Measurements from ENCODE around the gene PURA.

PURA gene

DNA sequence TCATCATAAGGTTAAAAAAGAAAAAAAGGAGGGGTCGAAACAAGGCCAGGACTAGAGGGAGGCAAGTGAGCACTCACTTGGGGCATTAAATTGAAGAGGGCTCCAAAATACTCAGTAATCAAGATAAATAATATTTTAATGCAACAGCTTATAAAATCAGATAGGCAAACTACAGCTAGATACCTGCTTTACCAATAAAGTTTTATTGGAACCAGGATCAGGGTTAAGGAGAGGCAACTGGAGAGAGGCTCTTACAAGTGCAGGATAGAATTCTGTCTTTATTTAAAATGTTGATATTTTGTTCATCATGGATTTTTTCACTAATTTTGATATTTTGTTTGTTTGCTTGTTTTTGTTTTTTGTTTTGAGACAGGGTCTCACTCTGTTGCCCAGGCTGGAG is 30.3 kb upstream of the PURA start:
- H3K4me3 ChIP-seq (ENCODE audit: low read depth, low read length): no peak overlapping the region
- TF ChIP-seq, protein P1, sequence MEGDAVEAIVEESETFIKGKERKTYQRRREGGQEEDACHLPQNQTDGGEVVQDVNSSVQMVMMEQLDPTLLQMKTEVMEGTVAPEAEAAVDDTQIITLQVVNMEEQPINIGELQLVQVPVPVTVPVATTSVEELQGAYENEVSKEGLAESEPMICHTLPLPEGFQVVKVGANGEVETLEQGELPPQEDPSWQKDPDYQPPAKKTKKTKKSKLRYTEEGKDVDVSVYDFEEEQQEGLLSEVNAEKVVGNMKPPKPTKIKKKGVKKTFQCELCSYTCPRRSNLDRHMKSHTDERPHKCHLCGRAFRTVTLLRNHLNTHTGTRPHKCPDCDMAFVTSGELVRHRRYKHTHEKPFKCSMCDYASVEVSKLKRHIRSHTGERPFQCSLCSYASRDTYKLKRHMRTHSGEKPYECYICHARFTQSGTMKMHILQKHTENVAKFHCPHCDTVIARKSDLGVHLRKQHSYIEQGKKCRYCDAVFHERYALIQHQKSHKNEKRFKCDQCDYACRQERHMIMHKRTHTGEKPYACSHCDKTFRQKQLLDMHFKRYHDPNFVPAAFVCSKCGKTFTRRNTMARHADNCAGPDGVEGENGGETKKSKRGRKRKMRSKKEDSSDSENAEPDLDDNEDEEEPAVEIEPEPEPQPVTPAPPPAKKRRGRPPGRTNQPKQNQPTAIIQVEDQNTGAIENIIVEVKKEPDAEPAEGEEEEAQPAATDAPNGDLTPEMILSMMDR (IDR thresholded peaks at IDR 0.05; ENCODE audit: insufficient read depth, low read depth, low read length, missing control alignments): no peak
- DNase-seq (ENCODE audit: low read depth): no peak

DNA sequence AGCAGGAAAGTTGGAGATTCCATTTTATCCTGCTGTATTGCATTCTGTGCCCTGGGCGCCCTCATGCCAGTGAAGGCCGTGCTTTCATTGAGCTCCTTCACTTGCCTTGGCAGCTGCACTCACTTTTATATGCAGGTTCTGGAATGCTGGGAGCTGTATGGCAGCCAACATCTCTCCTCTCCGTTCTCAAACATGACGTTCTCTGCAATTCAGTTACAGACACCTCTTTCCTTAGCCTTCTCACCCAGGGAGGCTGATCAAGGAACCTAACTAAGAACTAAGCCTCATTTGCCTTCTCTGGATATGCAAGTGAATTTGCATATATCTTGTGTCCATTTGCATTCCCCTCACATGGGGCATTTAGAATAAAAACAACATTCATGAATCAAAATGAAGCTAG is 29.4 kb upstream of the PURA start:
- no peak overlapping the region for H3K4me3 ChIP-seq (ENCODE audit: low read depth, low read length)
- TF ChIP-seq, protein P1 (IDR thresholded peaks at IDR 0.05; ENCODE audit: insufficient read depth, low read depth, low read length, missing control alignments): no peak
- no peak for DNase-seq (ENCODE audit: low read depth)

DNA sequence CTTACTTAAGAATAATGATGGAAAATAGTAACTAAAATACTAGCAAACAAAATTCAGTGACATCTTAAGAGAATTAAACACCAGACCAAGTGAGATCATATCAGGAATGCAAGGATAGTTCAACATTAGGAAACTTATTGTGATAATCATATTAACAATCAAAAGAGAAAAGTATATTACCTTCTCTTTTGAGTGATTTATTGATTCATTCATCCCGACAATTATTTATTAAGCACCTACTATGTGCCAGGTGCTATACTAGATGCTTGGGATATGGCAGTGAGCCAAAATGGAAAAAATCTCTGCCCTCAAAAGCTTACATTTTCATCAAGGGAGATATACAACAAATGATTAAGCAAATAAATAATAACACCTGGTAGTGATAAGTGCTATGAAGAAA is 23.7 kb upstream of the PURA start:
- TF ChIP-seq, protein P1 (IDR thresholded peaks at IDR 0.05; ENCODE audit: insufficient read depth, low read depth, low read length, missing control alignments): no peak
- H3K4me3 ChIP-seq (ENCODE audit: low read depth, low read length): no peak overlapping the region
- DNase-seq (ENCODE audit: low read depth): no peak

DNA sequence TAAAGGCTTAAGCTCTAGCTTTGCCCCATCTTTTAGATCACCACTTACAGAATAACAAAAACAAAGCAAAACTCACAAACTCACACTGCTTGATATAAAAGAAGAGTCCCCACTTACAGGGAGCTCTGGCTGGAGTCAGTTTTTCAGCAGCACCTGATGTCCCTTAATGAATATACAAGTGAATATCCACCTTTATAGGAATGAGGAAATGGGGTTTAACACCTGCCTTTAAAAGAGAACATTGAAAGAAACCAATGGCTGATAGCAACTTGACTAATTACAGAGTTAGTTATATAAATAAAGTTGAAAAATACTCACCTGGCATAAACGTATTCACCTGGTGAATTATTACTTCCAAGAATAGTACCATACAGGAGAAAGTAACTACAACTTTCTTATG is 20.7 kb upstream of the PURA start:
- no peak overlapping the region for H3K4me3 ChIP-seq (ENCODE audit: low read depth, low read length)
- no peak for DNase-seq (ENCODE audit: low read depth)
- TF ChIP-seq, protein P1 (IDR thresholded peaks at IDR 0.05; ENCODE audit: insufficient read depth, low read depth, low read length, missing control alignments): no peak

DNA sequence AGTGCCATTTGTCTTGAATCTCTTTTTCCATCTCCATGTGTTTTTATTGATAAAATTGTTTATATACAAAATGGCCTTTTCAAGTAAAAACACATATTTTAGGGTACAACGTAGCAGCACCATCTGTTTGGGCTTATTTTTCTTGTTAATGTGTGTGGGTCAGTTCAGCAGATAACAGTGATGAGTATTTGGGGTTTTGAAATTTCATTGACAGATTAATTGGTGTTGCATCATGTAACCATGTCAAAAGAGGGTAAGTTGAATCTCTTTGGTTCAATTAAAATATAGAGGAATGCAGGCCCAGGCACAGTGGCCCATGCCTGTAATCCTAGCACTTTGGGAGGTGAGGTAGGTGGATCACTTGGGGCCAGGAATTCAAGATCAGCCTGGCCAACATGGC is 20.0 kb upstream of the PURA start:
- no peak for DNase-seq (ENCODE audit: low read depth)
- no peak overlapping the region for H3K4me3 ChIP-seq (ENCODE audit: low read depth, low read length)
- TF ChIP-seq, protein P1 (IDR thresholded peaks at IDR 0.05; ENCODE audit: insufficient read depth, low read depth, low read length, missing control alignments): no peak

DNA sequence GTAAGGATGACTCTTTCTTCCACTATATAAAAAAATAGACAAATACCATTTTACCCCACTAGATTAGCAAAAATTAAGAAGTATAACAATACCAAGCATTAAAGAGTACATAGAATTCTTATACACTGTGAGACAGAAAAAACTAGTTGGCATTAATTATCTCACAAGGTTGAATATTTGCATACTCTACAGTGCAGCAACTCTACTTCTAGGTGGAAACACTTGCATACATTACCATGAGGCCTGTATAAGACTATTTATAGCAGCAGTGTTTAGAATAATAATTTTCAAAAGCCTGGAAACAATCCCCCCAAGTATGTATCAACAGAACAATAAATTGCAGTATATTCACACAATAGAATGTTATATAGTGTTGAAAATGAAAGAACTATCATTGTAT is 19.0 kb upstream of the PURA start:
- TF ChIP-seq, protein P1 (IDR thresholded peaks at IDR 0.05; ENCODE audit: insufficient read depth, low read depth, low read length, missing control alignments): no peak
- no peak for DNase-seq (ENCODE audit: low read depth)
- H3K4me3 ChIP-seq (ENCODE audit: low read depth, low read length): no peak overlapping the region

DNA sequence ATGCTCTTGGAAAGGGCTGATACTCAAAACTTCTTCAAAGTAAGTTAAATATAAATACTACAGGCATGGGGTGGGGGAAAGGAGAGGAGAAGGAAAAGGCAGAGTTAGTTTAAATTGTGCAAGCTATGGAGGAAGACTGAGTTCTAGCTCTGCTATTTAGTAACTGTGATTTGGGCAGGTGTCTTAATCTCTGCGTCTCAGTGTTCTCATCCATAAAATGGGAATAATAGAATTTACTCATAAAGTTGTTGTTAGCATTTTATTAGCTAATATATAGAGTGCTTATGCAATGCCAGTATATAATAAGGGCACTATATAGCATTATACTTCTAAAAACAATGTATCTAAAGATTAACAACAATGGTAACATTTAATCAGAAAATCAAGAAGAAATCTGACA is 12.7 kb upstream of the PURA start:
- DNase-seq (ENCODE audit: low read depth): no peak
- TF ChIP-seq, protein P1 (IDR thresholded peaks at IDR 0.05; ENCODE audit: insufficient read depth, low read depth, low read length, missing control alignments): no peak
- H3K4me3 ChIP-seq (ENCODE audit: low read depth, low read length): no peak overlapping the region
